OCI-LY1 (cell line): ENCODE data around the gene PPM1D.

Experiments
- H2AFZ ChIP-seq: fragments of 200-600 bp; sonication (generic), shearing (Covaris generic); 2 replicates; pipeline ENCODE4 v1.6.0; 2014; ENCODE audit warnings: antibody characterized with exemption, mild to moderate bottlenecking, low read length
- H3F3A ChIP-seq: fragments of 200-600 bp; sonication (generic), shearing (Covaris generic); 2 replicates; pipeline ENCODE4 v1.6.0; 2014; ENCODE audit warnings: mild to moderate bottlenecking, antibody characterized with exemption, low read length, moderate library complexity; ENCODE audit not compliant: insufficient read depth
- H3K27ac ChIP-seq: fragments of 200-600 bp; sonication (generic); 2 replicates; pipeline ENCODE4 v1.5.1; 2014; ENCODE audit warnings: low read length, mixed run types, mild to moderate bottlenecking, low read depth; ENCODE audit not compliant: poor library complexity, severe bottlenecking
- H3K27me3 ChIP-seq: fragments of 200-600 bp; sonication (generic); 2 replicates; pipeline ENCODE4 v1.6.0; 2014; ENCODE audit warnings: antibody characterized with exemption, mild to moderate bottlenecking, low read length, moderate library complexity; ENCODE audit not compliant: insufficient read depth
- H3K36me3 ChIP-seq: fragments of 200-600 bp; sonication (generic); 2 replicates; pipeline ENCODE4 v1.6.1; 2014; ENCODE audit warnings: mild to moderate bottlenecking, antibody characterized with exemption, low read length, moderate library complexity, mixed read lengths; ENCODE audit not compliant: insufficient read depth
- H3K4me1 ChIP-seq: fragments of 200-600 bp; sonication (generic); 2 replicates; pipeline ENCODE4 v1.5.1; 2014; ENCODE audit warnings: mild to moderate bottlenecking, low read length, moderate library complexity; ENCODE audit not compliant: insufficient read depth, severe bottlenecking
- H3K4me2 ChIP-seq: fragments of 200-600 bp; sonication (generic), shearing (Covaris generic); 2 replicates; pipeline ENCODE4 v1.6.1; 2014; ENCODE audit warnings: low read length
- H3K4me3 ChIP-seq: fragments of 200-600 bp; sonication (generic); 2 replicates; pipeline ENCODE4 v1.5.1; 2014; ENCODE audit warnings: low read length, low read depth, mild to moderate bottlenecking, mixed read lengths; ENCODE audit not compliant: poor library complexity, severe bottlenecking
- H3K79me2 ChIP-seq: fragments of 200-600 bp; shearing (Covaris generic); 2 replicates; pipeline ENCODE4 v1.6.1; 2016; ENCODE audit warnings: mixed run types, low read length, mixed read lengths; ENCODE audit not compliant: insufficient read depth
- H3K9ac ChIP-seq: fragments of 200-600 bp; sonication (generic), shearing (Covaris generic); 2 replicates; pipeline ENCODE4 v1.6.1; 2014; ENCODE audit warnings: mild to moderate bottlenecking, low read length, mixed read lengths
- H3K9me2 ChIP-seq: fragments of 200-600 bp; sonication (generic), shearing (Covaris generic); 2 replicates; pipeline ENCODE4 v1.6.1; 2014; ENCODE audit warnings: low read depth, mild to moderate bottlenecking, low read length, mixed read lengths
- H3K9me3 ChIP-seq: fragments of 200-600 bp; shearing (Covaris generic); 2 replicates; pipeline ENCODE4 v1.6.1; 2014; ENCODE audit warnings: low read length, mixed read lengths
- H4K20me1 ChIP-seq: fragments of 200-600 bp; sonication (generic), shearing (Covaris generic); 2 replicates; pipeline ENCODE4 v1.6.0; 2016; ENCODE audit warnings: mild to moderate bottlenecking, low read length; ENCODE audit not compliant: insufficient read depth
- CTCF ChIP-seq: fragments of 200-600 bp; sonication (generic), shearing (Covaris generic); IDR thresholded peaks from 2 replicates; pipeline ENCODE4 v1.5.1; 2017; ENCODE audit warnings: mild to moderate bottlenecking, antibody characterized with exemption, low read length, moderate library complexity, mixed read lengths
- EZH2 ChIP-seq: fragments of 200-600 bp; sonication (generic), shearing (Covaris generic); IDR thresholded peaks from 2 replicates; pipeline ENCODE4 v1.8.0; 2017; ENCODE audit warnings: borderline replicate concordance, mixed run types, mild to moderate bottlenecking, antibody characterized with exemption, low read length, moderate library complexity, mixed read lengths

The PPM1D gene

GRCh38 chr17:60652454-60653247 is 52.7 kb downstream of the PPM1D start:
- no peaks in the 10 kb centered on the region for H3K9me2 ChIP-seq
- no peak overlapping the region for H3K9ac ChIP-seq
- H3K4me3 ChIP-seq = no peak overlapping the region
- no peaks in the 10 kb centered on the region for H3K27me3 ChIP-seq
- H4K20me1 ChIP-seq = no peaks in the 10 kb centered on the region
- peak overlapping the region; percentile 0 for H3K27ac ChIP-seq
- no peaks in the 10 kb centered on the region for H3K9me3 ChIP-seq
- H3K36me3 ChIP-seq = peaks cover 49% of the 10 kb centered on the region
- H3K4me1 ChIP-seq = peaks cover 15% of the 10 kb centered on the region
- H3K4me2 ChIP-seq = no peak overlapping the region; the same call in 1 of the 2 replicates
- H2AFZ ChIP-seq = no peak overlapping the region
- H3F3A ChIP-seq = no peaks in the 10 kb centered on the region
- peaks cover 16% of the 10 kb centered on the region for H3K79me2 ChIP-seq
- TF ChIP-seq CTCF (no peak), EZH2 (no peak)

GRCh38 chr17:60653569-60653968 is 53.6 kb downstream of the PPM1D start:
- no peak overlapping the region for H3K27ac ChIP-seq
- H4K20me1 ChIP-seq = no peaks in the 10 kb centered on the region
- no peak overlapping the region for H3K4me2 ChIP-seq
- peaks cover 16% of the 10 kb centered on the region for H3K79me2 ChIP-seq
- H3K9me2 ChIP-seq = no peaks in the 10 kb centered on the region
- TF ChIP-seq CTCF (no peak), EZH2 (no peak)
- H3K4me1 ChIP-seq = peaks cover 15% of the 10 kb centered on the region
- H3K9me3 ChIP-seq = no peaks in the 10 kb centered on the region
- no peak overlapping the region for H2AFZ ChIP-seq
- no peaks in the 10 kb centered on the region for H3F3A ChIP-seq
- no peak overlapping the region for H3K4me3 ChIP-seq
- H3K9ac ChIP-seq = no peak overlapping the region
- peaks cover 42% of the 10 kb centered on the region for H3K36me3 ChIP-seq
- no peaks in the 10 kb centered on the region for H3K27me3 ChIP-seq

- Histone ChIP-seq H3K4me1 (peaks cover 15% of the 10 kb centered on the region), H3K36me3 (peaks cover 30% of the 10 kb centered on the region), H3K9ac (no peak overlapping the region), H3K79me2 (peaks cover 16% of the 10 kb centered on the region), H3K9me3 (no peaks in the 10 kb centered on the region), H2AFZ (no peak overlapping the region), H3K4me3 (no peak overlapping the region), H3K27me3 (no peaks in the 10 kb centered on the region), H4K20me1 (no peaks in the 10 kb centered on the region), H3K4me2 (no peak overlapping the region), H3F3A (no peaks in the 10 kb centered on the region), H3K27ac (no peak overlapping the region), H3K9me2 (no peaks in the 10 kb centered on the region)
- no peak for TF ChIP-seq EZH2
- TF ChIP-seq CTCF = no peak
These were observed 56.5 kb downstream of the PPM1D start for GRCh38 chr17:60656499-60656898.
